Central memory CD8-positive, alpha-beta T cell (primary cell): ENCODE results near the gene CPVL.

ENCODE experiments used
- ATAC-seq: fragments of 150-1000 bp; cut with Tn5 transposase; replicated peaks from 2 replicates; pipeline ENCODE4 v1.10.0; 2022; ENCODE audit warnings: mild to moderate bottlenecking, moderate FRiP score, moderate number of reproducible peaks; ENCODE audit not compliant: poor library complexity, severe bottlenecking; ENCODE audit errors: extremely low read depth
- DNase-seq, 2 donors: peaks; one replicate each; pipeline ENCODE4 v3.0.0; 2021; ENCODE audit warnings: low spot score in 2 of 2
- H3K27ac Mint-ChIP-seq: one replicate; pipeline ENCODE4 v1.8.0; 2022; ENCODE audit warnings: low read depth, mild to moderate bottlenecking, moderate library complexity, mixed read lengths
- H3K27me3 Mint-ChIP-seq: one replicate; pipeline ENCODE4 v1.8.0; 2022; ENCODE audit warnings: mixed read lengths
- H3K36me3 Mint-ChIP-seq: one replicate; pipeline ENCODE4 v1.8.0; 2022; ENCODE audit warnings: mild to moderate bottlenecking, moderate library complexity, mixed read lengths; ENCODE audit not compliant: insufficient read depth
- H3K4me1 Mint-ChIP-seq: one replicate; pipeline ENCODE4 v1.8.0; 2022; ENCODE audit warnings: mixed read lengths
- H3K4me3 Mint-ChIP-seq: one replicate; pipeline ENCODE4 v1.8.0; 2022; ENCODE audit warnings: mild to moderate bottlenecking, moderate library complexity, mixed read lengths
- H3K9me3 Mint-ChIP-seq: one replicate; pipeline ENCODE4 v1.8.0; 2022; ENCODE audit warnings: mixed read lengths

Gene CPVL

DNA sequence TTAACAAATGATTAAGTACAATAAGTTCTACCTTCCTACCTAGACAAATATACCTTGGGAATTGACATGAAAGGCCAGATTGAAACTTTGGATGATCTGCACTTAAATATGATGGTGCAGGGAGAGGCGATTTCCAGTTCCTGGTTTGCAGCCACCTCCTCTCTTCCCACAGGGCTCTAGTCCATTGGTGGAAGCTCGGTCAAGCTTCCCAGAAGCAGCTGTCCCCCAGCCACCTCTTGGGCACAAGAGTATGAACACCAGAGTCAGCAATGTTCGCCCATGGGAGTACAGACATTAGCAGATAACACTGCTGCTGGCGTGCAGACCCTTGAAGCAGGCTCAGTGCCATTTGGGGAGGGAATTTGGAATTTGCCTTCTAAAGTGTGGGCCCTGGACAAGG is 1.5 kb upstream of the CPVL start:
- Mint-ChIP-seq H3K36me3 (no peaks in the 10 kb centered on the region), H3K27me3 (peaks cover 69% of the 10 kb centered on the region), H3K27ac (no peak overlapping the region), H3K4me1 (peaks cover 5% of the 10 kb centered on the region), H3K4me3 (no peak overlapping the region), H3K9me3 (no peaks in the 10 kb centered on the region)
- no peak for ATAC-seq
- no peak for DNase-seq

DNA sequence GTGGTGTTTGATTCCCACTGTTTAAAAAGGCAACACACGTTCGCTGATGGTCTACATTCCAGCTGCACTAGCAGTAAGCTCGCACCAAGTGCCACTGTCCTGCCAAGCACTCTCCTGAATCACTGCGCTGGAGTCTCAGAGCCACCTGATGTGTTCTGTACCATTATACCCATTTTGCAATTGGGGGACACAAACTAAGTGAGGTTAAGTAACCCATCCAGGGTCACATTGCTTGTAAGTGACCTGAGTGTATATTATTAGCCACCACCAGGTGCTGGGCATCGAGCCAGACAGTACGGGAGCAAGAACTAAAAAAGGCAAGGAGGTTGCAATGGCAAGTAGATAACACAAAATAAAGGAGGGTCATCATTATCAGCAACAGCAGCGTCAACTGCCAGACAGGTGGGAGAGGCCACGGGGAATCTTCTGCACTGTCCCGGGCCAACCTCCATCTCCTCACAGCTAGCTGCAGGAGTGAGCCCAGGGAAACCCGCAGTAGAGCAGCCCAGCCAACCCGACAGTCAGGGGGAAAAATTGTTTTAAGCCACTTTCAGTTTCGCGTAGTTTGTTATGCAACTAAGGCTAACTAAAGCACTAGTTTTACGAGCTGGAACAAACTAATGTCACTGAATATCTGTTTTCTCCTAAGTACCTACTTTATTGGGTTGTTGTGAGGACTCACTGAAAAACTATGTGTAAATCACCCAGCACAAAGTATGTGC is 712 bp upstream of the CPVL start:
- Mint-ChIP-seq H3K4me3 (no peak overlapping the region), H3K27ac (no peak overlapping the region), H3K9me3 (no peaks in the 10 kb centered on the region), H3K4me1 (peaks cover 5% of the 10 kb centered on the region), H3K27me3 (peaks cover 76% of the 10 kb centered on the region), H3K36me3 (no peaks in the 10 kb centered on the region)
- ATAC-seq (no peak), DNase-seq (no peak)

DNA sequence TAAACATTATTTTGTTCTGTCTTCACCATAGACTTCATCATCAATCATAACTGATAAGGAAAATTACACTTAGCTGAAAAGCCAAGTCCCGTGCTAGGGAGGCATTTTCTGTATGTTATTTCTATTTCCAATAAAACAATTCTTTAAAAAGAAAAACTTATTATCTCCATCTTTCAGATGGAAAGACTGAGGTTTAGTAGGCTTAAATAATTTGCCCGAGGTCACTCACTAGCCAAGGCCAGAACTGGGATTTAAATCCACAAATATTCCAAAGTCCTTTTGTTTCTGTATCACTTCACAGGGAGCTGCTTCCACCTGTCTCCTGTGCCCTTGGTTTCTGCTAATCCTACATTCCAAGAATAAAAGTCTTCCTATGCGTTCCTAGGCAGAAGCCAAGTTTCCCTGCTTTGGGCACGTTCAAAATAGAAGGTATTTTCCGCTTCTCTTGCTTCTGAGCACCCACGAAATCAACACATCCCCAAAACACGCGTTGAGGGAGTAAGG is 732 bp downstream of the CPVL start:
- Mint-ChIP-seq H3K9me3 (no peaks in the 10 kb centered on the region), H3K27ac (no peak overlapping the region), H3K4me3 (peak overlapping the region; percentile 37), H3K27me3 (peaks cover 80% of the 10 kb centered on the region), H3K4me1 (peaks cover 5% of the 10 kb centered on the region), H3K36me3 (no peaks in the 10 kb centered on the region)
- no peak for ATAC-seq
- no peak for DNase-seq

DNA sequence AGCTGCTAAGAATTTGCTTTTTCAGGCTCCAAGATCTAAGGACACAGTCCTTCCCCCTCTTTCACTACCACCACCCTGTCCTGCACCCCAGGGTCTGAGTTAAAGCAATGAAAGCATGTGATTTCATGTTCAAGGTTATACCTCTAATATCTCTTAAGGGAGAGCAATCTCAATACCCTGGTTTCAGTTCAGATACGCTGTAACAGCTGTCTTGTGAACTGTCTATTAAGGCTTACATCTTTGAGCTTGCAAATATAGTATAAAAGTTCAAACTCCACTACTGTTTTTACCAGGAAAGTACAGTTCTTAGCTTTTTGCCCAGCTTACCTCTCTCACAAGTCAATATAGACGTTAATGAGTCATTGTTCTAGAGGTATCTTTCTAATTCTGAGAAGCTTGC is 2.6 kb downstream of the CPVL start:
- Mint-ChIP-seq H3K4me1 (peaks cover 5% of the 10 kb centered on the region), H3K36me3 (no peaks in the 10 kb centered on the region), H3K9me3 (no peaks in the 10 kb centered on the region), H3K4me3 (no peak overlapping the region), H3K27me3 (peaks cover 74% of the 10 kb centered on the region), H3K27ac (no peak overlapping the region)
- no peak for ATAC-seq
- no peak for DNase-seq

DNA sequence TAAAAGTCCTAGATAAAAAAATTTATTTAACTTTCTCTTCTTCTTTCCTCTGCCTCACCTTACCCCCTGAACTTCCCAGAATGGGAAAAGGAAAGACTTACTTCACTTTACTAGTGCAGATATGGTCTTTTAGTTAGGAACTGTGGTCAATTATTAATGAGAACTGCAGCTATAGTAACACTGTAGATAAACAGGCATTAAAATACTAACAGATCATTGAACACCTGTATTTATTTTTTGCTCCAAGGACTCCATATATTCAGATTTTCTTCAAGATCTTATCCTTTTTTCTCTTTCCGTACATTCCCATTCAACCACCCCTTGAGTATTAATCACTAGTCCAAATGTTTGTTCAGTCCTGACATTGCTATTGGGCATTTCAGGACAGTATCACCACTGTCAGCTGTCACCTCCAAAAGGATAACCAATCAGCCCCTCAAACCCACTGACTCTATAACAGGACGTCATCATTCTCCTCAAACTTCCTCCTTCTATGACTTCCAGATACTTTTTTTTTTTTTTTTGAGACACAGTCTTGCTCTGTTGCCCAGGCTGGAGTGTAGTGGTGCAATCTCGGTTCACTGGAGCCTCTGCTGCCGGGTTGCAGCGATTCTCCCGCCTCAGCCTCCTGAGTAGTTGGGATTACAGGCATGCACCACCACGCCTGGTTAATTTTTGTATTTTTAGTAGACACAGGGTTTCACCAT is 4.2 kb downstream of the CPVL start:
- Mint-ChIP-seq H3K4me1 (peaks cover 5% of the 10 kb centered on the region), H3K36me3 (no peaks in the 10 kb centered on the region), H3K27ac (no peak overlapping the region), H3K9me3 (no peaks in the 10 kb centered on the region), H3K27me3 (peaks cover 68% of the 10 kb centered on the region), H3K4me3 (no peak overlapping the region)
- ATAC-seq (no peak), DNase-seq (no peak)

DNA sequence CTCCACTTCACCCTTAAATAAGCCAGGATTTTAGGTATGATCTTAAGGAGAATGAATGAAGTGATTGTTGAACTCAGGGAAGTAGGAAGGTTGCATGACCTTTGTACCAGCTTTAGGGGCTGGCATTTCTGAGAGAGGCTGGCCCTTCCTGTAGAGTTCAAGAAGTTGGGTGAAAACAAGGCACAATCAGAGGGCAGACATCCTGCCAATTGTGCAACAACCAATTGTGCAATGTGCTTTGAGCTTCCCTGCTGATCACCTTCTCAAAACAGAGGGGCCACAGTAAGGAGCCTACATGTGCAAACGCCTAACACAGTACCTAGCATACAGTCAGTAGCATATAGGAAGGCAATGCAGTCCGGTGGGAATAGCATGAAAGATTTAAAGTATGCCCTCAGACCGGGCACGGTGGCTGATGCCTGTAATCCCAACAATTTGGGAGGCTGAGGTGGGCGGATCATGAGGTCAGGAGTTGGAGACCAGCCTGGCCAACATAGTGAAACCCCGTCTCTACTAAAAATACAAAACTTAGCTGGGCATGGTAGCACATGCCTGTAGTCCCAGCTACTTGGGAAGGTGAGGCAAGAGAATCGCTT is 5.4 kb downstream of the CPVL start:
- DNase-seq (no peak), ATAC-seq (no peak)
- peaks cover under 1% of the 10 kb centered on the region for H3K4me1 Mint-ChIP-seq
- H3K9me3 Mint-ChIP-seq = no peaks in the 10 kb centered on the region
- H3K27ac Mint-ChIP-seq = no peak overlapping the region
- H3K4me3 Mint-ChIP-seq = no peak overlapping the region
- H3K36me3 Mint-ChIP-seq = no peaks in the 10 kb centered on the region
- peaks cover 60% of the 10 kb centered on the region for H3K27me3 Mint-ChIP-seq

DNA sequence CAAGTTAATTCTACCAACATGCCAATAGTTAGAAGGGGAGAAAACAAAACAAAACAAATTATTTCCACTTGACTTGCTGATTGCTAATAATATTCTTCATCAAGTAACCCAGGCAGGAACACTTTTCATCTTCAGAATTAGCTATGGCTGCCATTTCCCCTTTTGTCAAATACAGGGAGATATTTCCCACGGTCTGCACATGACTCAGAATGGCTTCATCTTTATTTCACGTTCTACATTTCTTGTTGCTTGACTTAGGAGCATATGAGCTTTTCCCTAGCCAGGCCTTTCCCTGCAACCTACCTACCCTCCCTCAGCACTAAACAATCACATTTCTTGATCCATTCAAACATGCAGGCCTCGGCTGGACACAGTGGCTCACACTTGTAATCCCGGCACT is 6.5 kb downstream of the CPVL start:
- H3K4me1 Mint-ChIP-seq = no peaks in the 10 kb centered on the region
- peaks cover 51% of the 10 kb centered on the region for H3K27me3 Mint-ChIP-seq
- H3K27ac Mint-ChIP-seq = no peak overlapping the region
- no peak overlapping the region for H3K4me3 Mint-ChIP-seq
- no peaks in the 10 kb centered on the region for H3K9me3 Mint-ChIP-seq
- no peaks in the 10 kb centered on the region for H3K36me3 Mint-ChIP-seq
- no peak for DNase-seq
- no peak for ATAC-seq

DNA sequence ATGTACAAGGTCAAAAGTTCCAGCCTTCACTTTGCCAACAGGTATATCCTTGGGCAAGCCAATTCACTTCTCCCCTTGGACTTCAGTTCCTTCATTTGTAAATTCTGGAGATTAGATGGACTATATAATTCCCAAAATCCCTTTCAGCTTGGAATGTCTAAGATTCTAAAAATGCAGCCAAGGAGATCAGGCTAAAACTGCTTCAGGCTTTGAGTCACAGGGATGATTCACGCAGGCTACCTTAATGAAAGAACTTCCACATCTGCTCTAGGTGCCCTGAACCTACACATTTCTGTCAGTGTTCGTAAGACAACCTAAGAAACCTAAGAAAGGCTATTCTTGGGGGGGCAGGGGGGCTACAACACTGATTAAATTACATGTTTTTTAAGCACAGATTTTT is 7.1 kb downstream of the CPVL start:
- Mint-ChIP-seq H3K27me3 (peaks cover 51% of the 10 kb centered on the region), H3K4me3 (no peak overlapping the region), H3K27ac (no peak overlapping the region), H3K4me1 (no peaks in the 10 kb centered on the region), H3K9me3 (no peaks in the 10 kb centered on the region), H3K36me3 (no peaks in the 10 kb centered on the region)
- no peak for DNase-seq
- ATAC-seq = no peak

DNA sequence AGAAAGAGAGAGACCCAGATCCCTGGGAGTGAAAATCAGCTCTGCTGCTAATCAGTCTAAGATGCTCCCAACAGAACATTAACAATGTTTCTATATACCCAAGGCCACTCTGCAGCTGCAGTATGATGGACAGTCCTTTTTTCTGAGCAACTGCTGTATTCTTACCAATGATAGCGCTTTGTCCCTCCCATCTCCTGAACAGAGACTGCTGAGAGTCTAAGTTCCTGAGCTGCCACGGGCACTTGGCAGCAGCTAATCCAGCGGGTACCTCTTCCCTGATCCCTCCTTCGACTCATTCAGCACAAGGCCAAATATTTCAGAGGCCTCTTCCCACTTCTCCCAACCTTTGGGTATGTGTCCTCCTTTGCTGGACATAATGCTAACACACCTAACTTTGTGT is 7.7 kb downstream of the CPVL start:
- Mint-ChIP-seq H3K27ac (no peak overlapping the region), H3K4me1 (no peaks in the 10 kb centered on the region), H3K4me3 (no peak overlapping the region), H3K27me3 (peaks cover 52% of the 10 kb centered on the region), H3K36me3 (no peaks in the 10 kb centered on the region), H3K9me3 (no peaks in the 10 kb centered on the region)
- DNase-seq (no peak), ATAC-seq (no peak)

DNA sequence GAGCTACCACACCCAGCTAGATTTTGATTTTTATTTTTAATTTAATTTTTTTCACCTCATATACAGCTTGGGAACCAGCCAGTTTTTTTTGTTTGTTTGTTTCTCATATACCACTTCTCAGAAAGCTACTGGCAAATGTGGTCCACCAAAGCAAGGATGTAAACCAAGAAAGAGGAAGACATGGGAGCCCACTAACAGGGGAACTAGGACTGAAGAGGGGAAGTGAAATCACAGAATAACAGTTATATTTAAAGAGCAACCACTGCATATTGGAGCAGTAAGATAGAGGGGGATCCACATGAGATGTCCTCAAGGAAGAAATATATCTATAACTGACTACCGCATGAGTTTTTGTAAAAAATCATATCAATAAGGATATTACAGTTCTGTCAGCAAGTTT is 10.5 kb downstream of the CPVL start:
- no peaks in the 10 kb centered on the region for H3K4me1 Mint-ChIP-seq
- no peak for DNase-seq
- H3K27ac Mint-ChIP-seq = no peak overlapping the region
- H3K4me3 Mint-ChIP-seq = no peak overlapping the region
- no peaks in the 10 kb centered on the region for H3K9me3 Mint-ChIP-seq
- no peaks in the 10 kb centered on the region for H3K36me3 Mint-ChIP-seq
- peaks cover 51% of the 10 kb centered on the region for H3K27me3 Mint-ChIP-seq
- ATAC-seq = no peak

DNA sequence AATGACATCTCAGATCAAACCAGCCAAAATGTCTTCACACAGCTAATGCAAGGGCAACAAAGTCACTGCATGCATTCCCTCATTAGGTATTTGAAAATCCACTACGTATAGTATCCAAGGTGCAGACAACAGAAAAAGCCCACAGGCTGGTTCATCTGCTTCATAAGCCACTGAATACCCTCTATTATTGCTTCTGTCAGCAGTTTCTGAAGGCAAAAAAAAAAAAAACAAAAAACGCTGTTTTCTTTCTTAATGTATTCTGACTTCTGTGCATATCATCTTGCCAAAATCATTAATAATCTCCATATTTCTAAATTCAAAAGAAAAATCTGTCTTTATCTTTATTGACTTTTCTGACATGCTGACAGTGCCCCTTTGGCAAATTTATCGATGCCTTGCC is 13.4 kb downstream of the CPVL start:
- H3K4me1 Mint-ChIP-seq = no peaks in the 10 kb centered on the region
- ATAC-seq (no peak), DNase-seq (no peak)
- H3K4me3 Mint-ChIP-seq = no peak overlapping the region
- H3K36me3 Mint-ChIP-seq = no peaks in the 10 kb centered on the region
- no peak overlapping the region for H3K27ac Mint-ChIP-seq
- peaks cover 54% of the 10 kb centered on the region for H3K27me3 Mint-ChIP-seq
- H3K9me3 Mint-ChIP-seq = no peaks in the 10 kb centered on the region

DNA sequence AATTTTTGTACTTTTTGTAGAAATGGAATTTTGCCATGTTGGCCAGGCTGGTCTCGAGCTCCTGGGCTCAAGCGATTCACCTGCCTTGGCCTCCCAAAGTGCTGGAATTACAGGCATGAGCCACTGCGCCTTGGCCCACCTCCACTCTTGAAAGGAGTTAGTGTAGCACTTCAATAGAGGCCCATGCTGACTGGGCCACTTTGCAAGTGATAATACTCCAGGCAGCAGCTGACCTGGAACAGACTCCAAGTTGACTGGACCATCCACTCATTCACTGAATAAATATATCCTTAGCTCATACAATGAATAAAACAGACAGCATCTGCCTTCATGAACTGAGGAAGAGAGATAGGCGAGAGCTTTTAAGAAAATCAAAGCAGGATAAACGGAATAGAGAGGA is 14.7 kb downstream of the CPVL start:
- DNase-seq (no peak), ATAC-seq (no peak)
- H3K27ac Mint-ChIP-seq = no peak overlapping the region
- H3K9me3 Mint-ChIP-seq = no peaks in the 10 kb centered on the region
- no peak overlapping the region for H3K4me3 Mint-ChIP-seq
- no peaks in the 10 kb centered on the region for H3K36me3 Mint-ChIP-seq
- peaks cover 48% of the 10 kb centered on the region for H3K27me3 Mint-ChIP-seq
- no peaks in the 10 kb centered on the region for H3K4me1 Mint-ChIP-seq

DNA sequence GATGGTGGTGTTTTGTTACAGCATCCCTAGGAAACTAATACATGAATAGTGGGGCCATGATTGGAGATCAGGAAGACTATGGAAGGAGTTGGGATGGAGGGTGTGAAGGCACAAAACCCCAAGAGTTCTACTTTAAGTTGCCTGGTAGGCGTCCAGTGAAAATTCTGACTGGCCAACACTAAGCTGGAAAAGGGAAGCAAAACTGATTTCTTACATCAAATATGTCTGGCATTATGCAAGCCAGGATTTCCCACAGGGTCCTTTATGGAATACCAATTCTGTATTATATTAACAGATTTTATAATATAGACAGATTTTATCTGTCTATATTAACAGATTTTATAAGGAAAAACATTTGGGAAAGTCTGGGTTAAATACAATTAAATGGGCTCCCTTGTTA is 16.2 kb downstream of the CPVL start:
- ATAC-seq (no peak), DNase-seq (no peak)
- H3K27me3 Mint-ChIP-seq = peaks cover 41% of the 10 kb centered on the region
- H3K4me3 Mint-ChIP-seq = no peak overlapping the region
- no peaks in the 10 kb centered on the region for H3K36me3 Mint-ChIP-seq
- H3K9me3 Mint-ChIP-seq = no peaks in the 10 kb centered on the region
- H3K27ac Mint-ChIP-seq = no peak overlapping the region
- no peaks in the 10 kb centered on the region for H3K4me1 Mint-ChIP-seq
